GM19023 (cell line): Measurements from ENCODE around the gene KRABD2.
"Not testable (repeated sequence)": the region's sequence is repeated elsewhere in the genome, so short reads cannot be mapped to it uniquely, and the experiment has no call there.

Experiments
- ATAC-seq: cut with Tn5 transposase; IDR thresholded peaks from one replicate; pipeline ENCODE4 v1.9.1; 2021; ENCODE audit warnings: mild to moderate bottlenecking, moderate library complexity; ENCODE audit not compliant: unreplicated experiment

The KRABD2 gene

GRCh38 chr17:8365143-8365542 lies 11.4 kb downstream of the KRABD2 start:
- no peak for ATAC-seq

GRCh38 chr17:8362651-8363332 lies 13.7 kb downstream of the KRABD2 start:
- no peak for ATAC-seq

GRCh38 chr17:8360751-8361150 lies 15.8 kb downstream of the KRABD2 start:
- ATAC-seq, result no peak

- no peak for ATAC-seq
Observed at GRCh38 chr17:8360260-8360659, 16.2 kb downstream of the KRABD2 start.

GRCh38 chr17:8359769-8360168 lies 16.7 kb downstream of the KRABD2 start:
- ATAC-seq, result no peak

- no peak for ATAC-seq
Observed at GRCh38 chr17:8357910-8358309, 18.6 kb downstream of the KRABD2 start.

- ATAC-seq, result no peak
Observed at GRCh38 chr17:8354236-8354635, 22.3 kb downstream of the KRABD2 start.

- ATAC-seq, result no peak
Observed at GRCh38 chr17:8353736-8354135, 22.8 kb downstream of the KRABD2 start.

GRCh38 chr17:8350339-8350738 lies 26.2 kb downstream of the KRABD2 start:
- ATAC-seq, result no peak

GRCh38 chr17:8347001-8347400 lies 29.5 kb downstream of the KRABD2 start:
- not testable (repeated sequence) for ATAC-seq

- no peak for ATAC-seq
Observed at GRCh38 chr17:8345951-8346665, 30.4 kb downstream of the KRABD2 start.

- no peak for ATAC-seq
Observed at GRCh38 chr17:8345052-8345690, 31.3 kb downstream of the KRABD2 start.

GRCh38 chr17:8341456-8341855 lies 35.0 kb downstream of the KRABD2 start:
- no peak for ATAC-seq

- ATAC-seq, result no peak
Observed at GRCh38 chr17:8339540-8339939, 37.0 kb downstream of the KRABD2 start, which contains the start of gene ODF4. ODF4 (plus strand) TSS chr17:8339840; CDS start chr17:8340052, 212 bp downstream.

GRCh38 chr17:8338753-8339140 lies 37.8 kb downstream of the KRABD2 start:
- no peak for ATAC-seq

- ATAC-seq, result no peak
Observed at GRCh38 chr17:8337802-8338752, 38.4 kb downstream of the KRABD2 start.

GRCh38 chr17:8333281-8333680 lies 43.2 kb downstream of the KRABD2 start:
- no peak for ATAC-seq

- ATAC-seq, result no peak
Observed at GRCh38 chr17:8332688-8333087, 43.8 kb downstream of the KRABD2 start.

- ATAC-seq, result no peak
Observed at GRCh38 chr17:8332128-8332527, 44.4 kb downstream of the KRABD2 start.

GRCh38 chr17:8327303-8327649 lies 49.2 kb downstream of the KRABD2 start:
- ATAC-seq, result no peak
